Endothelial cell (in vitro differentiated cells): ENCODE results near the gene FBXW7. TPM values are rescaled to one million over a fixed set of nuclear protein-coding genes. Genes with fewer than 3 reads are reported as not detected.

ENCODE experiments used
- DNase-seq: peaks from one replicate; pipeline ENCODE4 v3.0.0; 2021; ENCODE audit warnings: low spot score
- H3K27ac Mint-ChIP-seq: one replicate; pipeline ENCODE4 v1.8.0; 2021; ENCODE audit warnings: mixed read lengths, inconsistent platforms; ENCODE audit not compliant: unreplicated experiment
- H3K27me3 Mint-ChIP-seq: one replicate; pipeline ENCODE4 v1.8.0; 2021; ENCODE audit warnings: mild to moderate bottlenecking, moderate library complexity, mixed read lengths, inconsistent platforms; ENCODE audit not compliant: unreplicated experiment
- H3K36me3 Mint-ChIP-seq: one replicate; pipeline ENCODE4 v1.8.0; 2021; ENCODE audit warnings: mild to moderate bottlenecking, low read depth, mixed read lengths, inconsistent platforms; ENCODE audit not compliant: unreplicated experiment
- H3K4me1 Mint-ChIP-seq: one replicate; pipeline ENCODE4 v1.8.0; 2021; ENCODE audit warnings: mild to moderate bottlenecking, mixed read lengths, inconsistent platforms; ENCODE audit not compliant: unreplicated experiment
- H3K4me3 Mint-ChIP-seq: one replicate; pipeline ENCODE4 v1.8.0; 2021; ENCODE audit warnings: mild to moderate bottlenecking, mixed read lengths, inconsistent platforms; ENCODE audit not compliant: unreplicated experiment
- H3K9me3 Mint-ChIP-seq: one replicate; pipeline ENCODE4 v1.8.0; 2021; ENCODE audit warnings: mixed read lengths, inconsistent platforms; ENCODE audit not compliant: unreplicated experiment
- total RNA-seq: library from RNA; stranded (reverse); fragmentation: NEBNext Ultra II Directional; extraction: Animal tissue kit (Norgen Biotek cat#: 25700); gene quantifications from one replicate; pipeline ENCODE4 v1.2.1, GENCODE V29; 2021; ENCODE audit not compliant: unreplicated experiment
- TF ChIP-seq, protein P1 (sequence below): fragments of 200-600 bp; sonication (generic); IDR thresholded peaks from one replicate; pipeline ENCODE4 v1.5.0; 2021; ENCODE audit warnings: antibody characterized with exemption; ENCODE audit not compliant: unreplicated experiment

FBXW7 gene
- total RNA-seq, 1 donor from 2014 or later: 44.7 TPM

DNA sequence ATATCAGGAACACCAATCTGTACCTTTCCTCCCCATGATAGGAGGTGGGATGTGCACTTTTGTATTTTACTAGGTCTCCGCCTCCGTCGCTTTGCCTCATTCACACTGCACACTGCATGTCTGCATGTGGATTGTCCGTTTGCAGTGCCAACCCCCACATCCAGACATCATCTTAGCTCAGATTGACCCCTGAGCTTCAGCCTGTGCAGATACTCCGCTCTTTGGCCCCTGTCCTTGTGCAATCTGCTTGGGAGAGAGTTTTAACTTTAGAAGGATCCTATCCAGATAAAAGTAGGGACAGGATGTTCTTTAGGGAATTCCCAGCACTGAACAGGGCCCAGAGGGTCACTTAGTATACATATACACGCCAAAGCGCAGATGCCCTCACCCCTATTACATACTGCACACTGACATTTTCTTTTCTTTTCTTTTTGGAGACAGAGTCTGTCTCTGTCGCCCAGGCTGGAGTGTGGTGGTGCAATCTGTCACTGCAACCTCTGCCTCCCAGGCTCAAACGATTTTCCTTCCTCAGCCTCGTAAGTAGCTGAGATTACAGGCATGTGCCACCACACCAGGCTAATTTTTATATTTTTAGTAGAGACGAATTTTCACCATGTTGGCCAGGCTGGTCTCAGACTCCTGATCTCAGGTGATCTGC is 43.3 kb upstream of the FBXW7 start:
- no peak overlapping the region for H3K4me3 Mint-ChIP-seq
- H3K4me1 Mint-ChIP-seq: peaks cover 9% of the 10 kb centered on the region
- no peak overlapping the region for H3K27ac Mint-ChIP-seq
- H3K9me3 Mint-ChIP-seq: no peaks in the 10 kb centered on the region
- TF ChIP-seq, protein P1, sequence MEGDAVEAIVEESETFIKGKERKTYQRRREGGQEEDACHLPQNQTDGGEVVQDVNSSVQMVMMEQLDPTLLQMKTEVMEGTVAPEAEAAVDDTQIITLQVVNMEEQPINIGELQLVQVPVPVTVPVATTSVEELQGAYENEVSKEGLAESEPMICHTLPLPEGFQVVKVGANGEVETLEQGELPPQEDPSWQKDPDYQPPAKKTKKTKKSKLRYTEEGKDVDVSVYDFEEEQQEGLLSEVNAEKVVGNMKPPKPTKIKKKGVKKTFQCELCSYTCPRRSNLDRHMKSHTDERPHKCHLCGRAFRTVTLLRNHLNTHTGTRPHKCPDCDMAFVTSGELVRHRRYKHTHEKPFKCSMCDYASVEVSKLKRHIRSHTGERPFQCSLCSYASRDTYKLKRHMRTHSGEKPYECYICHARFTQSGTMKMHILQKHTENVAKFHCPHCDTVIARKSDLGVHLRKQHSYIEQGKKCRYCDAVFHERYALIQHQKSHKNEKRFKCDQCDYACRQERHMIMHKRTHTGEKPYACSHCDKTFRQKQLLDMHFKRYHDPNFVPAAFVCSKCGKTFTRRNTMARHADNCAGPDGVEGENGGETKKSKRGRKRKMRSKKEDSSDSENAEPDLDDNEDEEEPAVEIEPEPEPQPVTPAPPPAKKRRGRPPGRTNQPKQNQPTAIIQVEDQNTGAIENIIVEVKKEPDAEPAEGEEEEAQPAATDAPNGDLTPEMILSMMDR: no peak
- no peak for DNase-seq
- H3K27me3 Mint-ChIP-seq: peaks cover 1% of the 10 kb centered on the region
- no peaks in the 10 kb centered on the region for H3K36me3 Mint-ChIP-seq

- DNase-seq: no peak
- H3K36me3 Mint-ChIP-seq: no peaks in the 10 kb centered on the region
- no peaks in the 10 kb centered on the region for H3K9me3 Mint-ChIP-seq
- H3K4me1 Mint-ChIP-seq: peaks cover 9% of the 10 kb centered on the region
- H3K27ac Mint-ChIP-seq: no peak overlapping the region
- H3K27me3 Mint-ChIP-seq: peaks cover 1% of the 10 kb centered on the region
- TF ChIP-seq, protein P1: no peak
- H3K4me3 Mint-ChIP-seq: no peak overlapping the region
Measured at GRCh38 chr4:152578670-152579069, 42.8 kb upstream of the FBXW7 start.

- TF ChIP-seq, protein P1: no peak
- H3K9me3 Mint-ChIP-seq: no peaks in the 10 kb centered on the region
- peaks cover 12% of the 10 kb centered on the region for H3K4me1 Mint-ChIP-seq
- H3K36me3 Mint-ChIP-seq: no peaks in the 10 kb centered on the region
- H3K27ac Mint-ChIP-seq: no peak overlapping the region
- DNase-seq: no peak
- no peak overlapping the region for H3K4me3 Mint-ChIP-seq
- H3K27me3 Mint-ChIP-seq: peaks cover 1% of the 10 kb centered on the region
Measured at GRCh38 chr4:152577708-152578396, 42.0 kb upstream of the FBXW7 start.

GRCh38 chr4:152575533-152575932 is 39.6 kb upstream of the FBXW7 start:
- H3K9me3 Mint-ChIP-seq: no peaks in the 10 kb centered on the region
- H3K36me3 Mint-ChIP-seq: no peaks in the 10 kb centered on the region
- H3K4me1 Mint-ChIP-seq: peaks cover 12% of the 10 kb centered on the region
- no peak overlapping the region for H3K27ac Mint-ChIP-seq
- TF ChIP-seq, protein P1: no peak
- H3K4me3 Mint-ChIP-seq: no peak overlapping the region
- DNase-seq: no peak
- peaks cover 1% of the 10 kb centered on the region for H3K27me3 Mint-ChIP-seq

- no peak overlapping the region for H3K27ac Mint-ChIP-seq
- H3K36me3 Mint-ChIP-seq: no peaks in the 10 kb centered on the region
Measured at GRCh38 chr4:152573861-152574260, 38.0 kb upstream of the FBXW7 start.

More at GRCh38 chr4:152573861-152574260, 38.0 kb upstream of the FBXW7 start:
- Mint-ChIP-seq H3K9me3 (no peaks in the 10 kb centered on the region), H3K27me3 (no peaks in the 10 kb centered on the region), H3K4me3 (no peak overlapping the region), H3K4me1 (peaks cover 12% of the 10 kb centered on the region)
- no peak for DNase-seq
- TF ChIP-seq, protein P1: no peak
